Measurements from ENCODE around the gene ABHD1.

The ABHD1 gene

DNA sequence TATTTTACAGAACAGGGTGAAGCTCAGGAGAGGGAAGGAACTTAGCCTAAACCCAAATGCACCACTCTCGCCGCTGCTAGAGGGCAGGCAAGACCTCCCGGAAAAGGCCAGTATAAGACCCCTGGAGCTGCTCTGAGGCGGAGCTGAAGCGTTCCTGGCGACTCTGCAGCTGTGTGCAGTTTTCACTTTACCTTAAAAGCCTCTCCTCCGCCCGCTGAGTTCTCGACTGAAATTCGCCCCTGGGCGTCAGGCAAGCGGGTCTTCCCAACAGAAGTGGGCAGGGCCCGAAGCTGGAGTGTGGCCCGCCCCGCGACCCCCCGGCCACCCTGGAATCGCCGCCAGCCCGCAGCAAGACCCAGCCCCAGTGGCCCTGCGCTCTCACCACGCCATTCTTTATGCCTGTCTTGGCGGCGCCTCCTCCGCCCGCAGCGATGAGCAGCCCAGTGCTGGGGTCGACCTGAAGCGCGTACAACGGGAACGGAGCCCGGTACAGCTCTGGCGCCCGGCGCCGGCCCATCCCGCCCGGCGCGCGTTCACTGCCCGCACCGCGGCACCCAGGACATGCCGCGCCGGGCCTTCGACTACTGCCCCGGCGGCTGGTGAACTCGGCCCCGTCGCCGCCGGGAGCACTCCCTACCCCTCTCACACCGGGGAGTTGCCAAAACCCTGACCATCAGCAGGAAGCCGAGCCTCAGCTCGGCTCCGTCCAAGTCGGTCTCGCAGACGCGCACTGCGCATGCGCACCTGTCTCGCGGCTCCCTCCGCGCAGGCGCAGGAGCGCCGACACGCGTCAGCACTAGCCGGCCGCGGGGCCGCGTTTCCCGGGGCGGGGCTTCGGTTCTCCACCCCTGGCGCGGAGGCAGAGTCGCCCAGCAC is 10.5 kb downstream of the ABHD1 start, which contains the start of gene PREB:
Gene PREB, minus strand, starts transcription at position 732 of the 876 bp plus-strand sequence. Its CDS starts 215 bp downstream, at position 517.
- in situ Hi-C loops (cut with MboI; ENCODE audit: low sequenced_read_pairs) = no loop called here

GRCh38 chr2:27134781-27135477 is 11.3 kb downstream of the ABHD1 start:
- in situ Hi-C loops (cut with MboI; ENCODE audit: low sequenced_read_pairs) = no loop called here

DNA sequence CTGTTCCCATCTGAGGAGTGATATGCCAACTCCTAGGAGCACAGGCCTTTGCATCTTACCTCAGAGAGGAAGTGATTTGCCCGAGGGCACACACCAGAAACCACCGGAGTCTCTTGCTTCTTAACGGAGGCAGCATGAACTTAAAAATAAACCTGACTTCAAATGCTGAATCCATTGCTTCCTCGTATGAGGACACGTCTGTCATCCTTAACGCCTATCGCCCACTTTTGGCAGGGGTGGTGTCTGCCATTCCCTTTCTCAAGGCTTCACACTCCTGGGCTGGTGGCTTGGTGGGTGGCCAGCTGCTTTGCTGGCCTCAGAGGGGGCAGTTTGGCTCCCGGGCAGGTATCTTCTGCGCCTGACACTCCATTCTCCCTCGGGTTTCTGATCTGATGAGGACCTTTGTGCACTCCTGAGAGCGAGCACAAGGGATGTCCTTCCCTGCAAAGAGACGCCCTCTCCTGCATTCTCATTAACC is 11.9 kb downstream of the ABHD1 start:
- in situ Hi-C loops (cut with MboI; ENCODE audit: low sequenced_read_pairs) = no loop called here

DNA sequence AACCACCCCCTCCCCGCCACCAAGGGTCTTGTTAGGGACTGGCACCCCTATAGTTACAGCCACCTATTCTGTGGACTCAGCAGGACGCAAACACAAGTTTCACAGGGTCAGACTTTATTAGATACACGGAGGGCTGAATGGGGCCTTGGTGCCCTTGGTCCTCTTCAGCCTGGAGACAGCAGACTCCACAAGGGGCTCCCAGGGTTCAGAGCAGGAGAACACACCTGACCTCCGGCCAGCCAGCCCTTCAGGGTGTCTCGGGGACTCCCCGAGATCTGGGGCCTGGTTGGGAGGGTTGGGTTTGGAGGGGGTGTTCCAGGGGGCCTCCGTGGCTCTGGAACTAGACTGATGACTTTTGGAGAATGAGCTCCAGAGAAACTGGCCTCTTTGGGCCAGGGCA is 13.1 kb downstream of the ABHD1 start:
- in situ Hi-C loops (cut with MboI; ENCODE audit: low sequenced_read_pairs) = no loop called here

DNA sequence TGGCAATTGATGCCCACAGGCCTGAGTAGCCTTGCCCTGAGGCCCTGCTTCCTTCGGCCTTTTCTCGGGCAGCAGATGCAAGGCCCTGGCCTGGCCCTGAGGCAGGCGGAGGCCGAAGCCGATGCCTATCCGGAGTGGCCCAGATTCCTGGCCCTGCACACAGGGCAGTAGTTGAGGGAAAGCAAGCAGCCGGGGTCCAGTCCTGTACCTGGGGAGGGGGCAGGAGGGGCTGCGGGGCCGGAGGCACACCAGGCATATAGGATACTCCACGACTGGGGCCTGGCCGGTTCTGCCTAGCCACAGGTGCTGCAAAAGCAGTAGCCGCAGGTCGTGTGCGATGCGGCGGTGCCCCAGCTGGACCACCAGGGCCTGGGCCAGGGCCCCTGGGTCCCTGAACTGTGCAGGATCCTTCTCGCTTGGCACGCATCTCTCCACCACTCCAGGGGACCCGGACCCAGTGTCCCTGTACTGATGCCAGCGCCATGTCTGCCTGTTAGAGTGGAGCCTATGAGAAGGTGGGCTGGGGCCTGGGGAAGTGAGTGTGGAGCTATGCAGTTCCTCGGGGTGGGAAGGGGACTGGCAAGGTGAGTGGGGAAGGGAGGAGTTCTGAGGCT is 13.8 kb downstream of the ABHD1 start:
- in situ Hi-C loops (cut with MboI; ENCODE audit: low sequenced_read_pairs) = no loop called here

- in situ Hi-C loops (cut with MboI; ENCODE audit: low sequenced_read_pairs) = no loop called here
Measured at GRCh38 chr2:27138111-27138510, 14.5 kb downstream of the ABHD1 start.

DNA sequence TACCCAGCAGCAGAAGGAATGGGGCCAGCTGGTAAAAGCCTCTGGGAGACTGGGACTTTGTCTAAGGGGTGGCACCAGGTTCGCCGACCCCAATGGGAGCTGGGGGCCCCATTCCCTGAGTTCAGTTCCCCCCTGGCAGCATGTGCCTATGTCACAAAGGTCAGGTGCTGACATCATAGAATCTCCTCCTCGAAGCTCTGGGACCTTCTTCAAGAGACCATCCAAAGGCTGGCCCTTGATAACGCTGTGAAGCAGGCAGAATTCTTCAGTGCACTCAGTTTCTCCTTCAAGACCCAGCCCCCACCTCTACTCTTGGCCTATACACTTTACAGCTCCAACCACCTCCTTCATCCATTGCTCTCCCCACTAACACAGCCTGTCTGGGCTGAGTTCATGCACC is 15.7 kb downstream of the ABHD1 start, which contains the start of gene PRR30:
Gene PRR30, minus strand, starts transcription at position 101 of the 400 bp plus-strand sequence. CDS start 1,081 bp downstream, outside the sequence.
- in situ Hi-C loops (cut with MboI; ENCODE audit: low sequenced_read_pairs) = no loop called here

- in situ Hi-C loops (cut with MboI; ENCODE audit: low sequenced_read_pairs) = no loop called here
Measured at GRCh38 chr2:27143285-27143684, 19.7 kb downstream of the ABHD1 start.

DNA sequence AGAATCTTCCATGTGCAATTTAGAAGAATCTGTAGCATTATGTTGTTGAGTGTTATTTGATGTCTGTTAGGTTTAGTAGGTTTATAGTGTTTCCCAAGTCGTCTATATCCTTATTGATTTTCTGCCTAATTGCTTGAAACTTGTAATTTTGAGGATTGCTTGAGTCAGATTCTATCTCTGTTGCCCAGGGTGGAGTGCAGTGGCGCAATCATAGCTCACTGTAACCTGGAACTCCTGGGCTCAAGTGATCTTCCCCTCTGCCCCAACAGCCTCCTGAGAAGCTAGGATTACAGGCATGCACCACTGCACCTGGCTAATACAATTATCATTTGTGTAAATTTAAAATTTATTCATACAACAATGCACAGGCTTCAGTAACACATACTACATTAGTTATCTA is 22.1 kb downstream of the ABHD1 start:
- in situ Hi-C loops (cut with MboI; ENCODE audit: low sequenced_read_pairs) = no loop called here

DNA sequence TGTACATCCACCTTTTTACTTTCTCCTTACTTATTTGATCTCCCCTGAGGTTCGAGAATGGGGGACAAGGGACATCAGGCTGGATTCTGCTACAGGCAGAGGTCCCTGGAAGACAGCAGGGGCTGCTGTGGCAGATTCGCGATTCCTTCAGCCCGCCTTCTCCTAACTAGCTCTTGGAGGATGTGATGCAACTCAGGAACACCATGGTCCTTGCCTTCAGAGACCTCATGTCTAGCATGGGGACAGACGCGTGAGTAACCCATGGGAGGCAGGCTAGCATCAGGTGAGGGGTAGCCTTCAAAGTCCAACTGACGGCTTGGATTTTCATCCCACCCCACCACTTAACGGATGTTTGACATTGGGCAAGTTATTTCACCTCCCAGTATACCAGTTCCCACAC is 24.3 kb downstream of the ABHD1 start:
- in situ Hi-C loops (cut with MboI; ENCODE audit: low sequenced_read_pairs) = no loop called here

DNA sequence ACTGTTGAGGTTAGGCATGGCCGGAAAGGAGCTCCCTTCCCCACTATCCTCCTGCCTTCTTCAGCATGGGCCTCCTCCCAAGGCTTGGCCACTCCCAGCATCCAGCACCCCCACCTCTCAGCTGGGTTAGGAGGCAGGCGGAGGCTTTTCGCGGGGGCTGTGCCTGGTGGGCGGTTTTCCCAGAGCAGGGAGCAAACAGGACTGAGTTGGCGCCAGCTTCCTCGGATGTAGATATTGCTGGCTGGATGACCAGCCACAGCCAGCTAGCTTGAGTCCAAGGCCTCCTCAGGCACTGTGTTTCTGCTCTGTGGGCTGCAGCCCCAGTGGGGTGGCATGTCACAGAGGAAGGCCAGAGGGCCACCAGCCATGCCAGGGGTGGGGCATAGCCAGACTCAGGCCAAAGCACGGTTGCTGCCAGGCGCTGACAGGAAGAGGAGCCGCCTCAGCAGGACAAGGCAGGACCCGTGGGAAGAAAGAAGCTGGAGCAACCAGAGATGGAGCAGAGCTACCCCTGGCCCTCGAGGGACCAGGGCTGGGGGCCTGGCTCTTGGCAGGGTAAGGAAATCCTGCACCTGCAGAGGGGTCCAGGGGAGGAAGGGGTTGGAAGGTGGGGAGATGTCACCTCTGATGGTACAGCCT is 25.3 kb downstream of the ABHD1 start, which contains the start of gene TCF23:
Gene TCF23, plus strand, starts transcription at position 204 of the 639 bp plus-strand sequence. Its CDS starts 130 bp downstream, at position 334.
- in situ Hi-C loops (cut with MboI; ENCODE audit: low sequenced_read_pairs) = no loop called here

- in situ Hi-C loops (cut with MboI; ENCODE audit: low sequenced_read_pairs) = no loop called here
Measured at GRCh38 chr2:27149570-27150405, 26.2 kb downstream of the ABHD1 start.

DNA sequence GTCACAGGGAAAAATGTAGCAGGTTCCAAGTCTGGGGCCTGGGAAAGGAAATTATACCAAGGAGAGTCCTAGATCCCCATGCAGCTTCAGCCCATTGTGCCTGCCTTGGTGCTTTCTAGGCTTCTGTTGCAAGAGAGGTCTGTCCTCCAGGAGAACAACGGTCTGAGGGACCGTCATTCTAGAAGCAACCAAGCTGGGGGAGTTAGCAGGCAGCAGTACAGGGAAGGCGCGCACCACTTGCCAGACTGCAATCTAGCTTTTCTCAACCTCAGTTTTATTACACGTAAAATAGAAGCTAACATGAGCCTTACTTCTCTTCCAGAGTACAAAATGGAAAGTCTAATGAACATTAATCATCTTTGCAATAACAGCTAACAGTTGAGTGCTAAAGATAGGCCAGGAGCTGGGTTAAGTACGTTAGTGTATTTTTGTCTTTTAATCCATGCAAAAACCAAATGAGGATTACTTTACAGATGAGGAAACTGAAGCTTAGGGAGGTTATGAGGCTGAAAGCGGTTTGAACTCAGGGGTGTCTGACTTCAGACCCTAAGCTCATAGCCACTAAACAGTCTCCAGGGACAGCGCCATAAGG is 27.1 kb downstream of the ABHD1 start:
- in situ Hi-C loops (cut with MboI; ENCODE audit: low sequenced_read_pairs) = no loop called here

- in situ Hi-C loops (cut with MboI; ENCODE audit: low sequenced_read_pairs) = no loop called here
Measured at GRCh38 chr2:27152102-27152795, 28.6 kb downstream of the ABHD1 start.

DNA sequence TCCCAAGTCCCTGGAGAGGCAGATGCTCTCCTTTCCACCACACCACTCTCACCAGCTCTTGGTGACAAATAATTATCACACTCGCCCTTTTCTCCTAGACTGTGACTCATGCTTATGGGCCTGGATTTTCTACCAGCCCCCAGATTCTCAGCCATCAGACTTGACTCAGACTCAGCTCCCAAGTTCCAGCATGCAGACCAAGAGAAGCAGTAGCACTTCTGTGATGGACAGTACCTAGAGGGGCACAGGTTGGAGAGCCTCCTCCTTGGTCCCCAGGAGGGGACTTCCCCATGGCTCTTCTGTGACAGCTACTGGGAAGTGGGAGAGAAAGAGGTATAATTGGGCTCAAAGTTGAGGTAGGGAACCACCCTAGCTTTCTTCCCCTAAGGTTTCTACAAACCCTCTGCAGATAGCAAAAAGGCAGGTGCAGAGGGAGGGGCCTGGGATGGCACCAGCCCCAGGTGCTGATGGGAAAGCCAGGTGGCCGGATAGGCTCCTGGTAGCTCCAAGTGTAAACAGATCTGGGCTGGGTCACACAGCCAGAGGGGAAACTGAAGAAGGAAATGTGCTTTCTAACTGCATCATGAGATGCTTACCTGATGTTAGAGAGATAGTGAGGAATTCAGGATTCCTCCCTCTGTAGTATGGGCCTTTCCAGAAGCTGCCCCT is 29.3 kb downstream of the ABHD1 start:
- in situ Hi-C loops (cut with MboI; ENCODE audit: low sequenced_read_pairs) = no loop called here

DNA sequence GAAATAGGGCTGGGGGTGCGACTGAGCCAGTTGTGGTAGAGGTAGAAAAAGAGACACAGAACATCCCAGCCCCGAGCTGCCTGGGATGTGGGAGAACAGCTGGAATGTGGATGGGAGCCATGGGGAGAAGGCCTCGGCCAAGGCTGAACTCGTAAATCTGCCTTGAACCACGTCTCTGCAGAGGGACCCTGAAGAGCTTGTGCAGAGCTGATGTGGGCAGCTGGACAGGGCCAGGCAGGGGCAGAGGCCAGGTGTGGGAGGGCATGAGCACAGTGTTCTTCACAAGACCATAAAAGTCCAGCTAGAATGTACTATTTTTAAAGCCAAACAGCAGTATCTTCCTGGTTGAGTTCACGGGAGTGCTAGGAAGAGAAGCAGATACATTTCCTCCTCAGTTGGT is 30.9 kb downstream of the ABHD1 start:
- in situ Hi-C loops (cut with MboI; ENCODE audit: low sequenced_read_pairs) = no loop called here

GRCh38 chr2:27155069-27155520 is 31.5 kb downstream of the ABHD1 start:
- in situ Hi-C loops (cut with MboI; ENCODE audit: low sequenced_read_pairs) = no loop called here

GRCh38 chr2:27158468-27158867 is 34.9 kb downstream of the ABHD1 start:
- in situ Hi-C loops (cut with MboI; ENCODE audit: low sequenced_read_pairs) = no loop called here

All from HL-60/S4 (cell line).